PC-9 (cell line): ENCODE measurements around the gene MOSPD3. TPM values are rescaled to one million over a fixed set of nuclear protein-coding genes. Genes with fewer than 3 reads are reported as not detected.
A peak's percentile ranks its signal among the peaks of the same experiment; 100 is the strongest.

Experiments
- BruUV-seq: library from RNA; stranded (reverse); fragments of 400-500 nt; replicated peaks from 2 replicates; lab custom pipeline; 2021; lab: Mats Ljungman, UMichigan
- CTCF ChIA-PET: fragments of 300-600 bp; sonication (Branson Sonifier 250); formaldehyde crosslinking; loops from one replicate; lab custom pipeline; 2022; ENCODE audit warnings: antibody characterized with exemption; lab: Charles Lee
- POLR2A ChIA-PET: fragments of 300-600 bp; sonication (Branson Sonifier 250); formaldehyde crosslinking; loops from one replicate; lab custom pipeline; 2022; ENCODE audit warnings: antibody characterized with exemption; ENCODE audit not compliant: unreplicated experiment; lab: Charles Lee
- DNase-seq, 2 experiments: peaks; one replicate each; pipeline versions ENCODE4 v3.0.0 to v3.0.0-alpha.2; 2015 to 2022; ENCODE audit warnings: mixed read lengths in 1 of 2
- H2AFZ ChIP-seq: fragments of 200-600 bp; sonication (generic); 2 replicates; pipeline ENCODE4 v1.8.1; 2017; ENCODE audit warnings: antibody characterized with exemption
- H3F3A ChIP-seq: fragments of 200-600 bp; sonication (generic); 2 replicates; pipeline ENCODE4 v1.8.1; 2017; ENCODE audit warnings: antibody characterized with exemption, mild to moderate bottlenecking, low read depth; ENCODE audit not compliant: insufficient read depth
- H3K27ac ChIP-seq: fragments of 200-600 bp; sonication (generic); 2 replicates; pipeline ENCODE4 v1.6.1; 2016; ENCODE audit warnings: mixed run types
- H3K27me3 ChIP-seq: fragments of 200-600 bp; sonication (generic); 2 replicates; pipeline ENCODE4 v1.6.1; 2016; ENCODE audit warnings: low read depth, mixed run types; ENCODE audit not compliant: insufficient read depth
- H3K36me3 ChIP-seq: fragments of 200-600 bp; sonication (generic); 2 replicates; pipeline ENCODE4 v1.6.1; 2016; ENCODE audit warnings: low read depth, mixed run types
- H3K4me1 ChIP-seq: fragments of 200-600 bp; sonication (generic); replicated peaks from 2 replicates; pipeline ENCODE4 v1.6.1; 2016; ENCODE audit warnings: mixed run types; ENCODE audit not compliant: insufficient read depth
- H3K4me2 ChIP-seq: fragments of 200-600 bp; sonication (generic); 2 replicates; pipeline ENCODE4 v1.6.1; 2017; ENCODE audit warnings: mixed run types
- H3K4me3 ChIP-seq: fragments of 200-600 bp; sonication (generic); 2 replicates; pipeline ENCODE4 v1.6.1; 2016; ENCODE audit warnings: mixed run types
- H3K79me2 ChIP-seq: fragments of 200-600 bp; sonication (generic); 2 replicates; pipeline ENCODE4 v1.6.1; 2017; ENCODE audit warnings: low read depth, mixed run types
- H3K9me2 ChIP-seq: fragments of 200-600 bp; sonication (generic); 2 replicates; pipeline ENCODE4 v1.8.1; 2017; ENCODE audit warnings: mild to moderate bottlenecking; ENCODE audit not compliant: insufficient read depth
- H3K9me3 ChIP-seq: fragments of 200-600 bp; sonication (generic); 2 replicates; pipeline ENCODE4 v1.8.1; 2016; ENCODE audit warnings: low read depth; ENCODE audit not compliant: insufficient read depth
- H4K20me1 ChIP-seq: fragments of 200-600 bp; sonication (generic); 2 replicates; pipeline ENCODE4 v1.8.1; 2017; ENCODE audit not compliant: insufficient read depth
- CTCF ChIP-seq: fragments of 200-600 bp; sonication (generic); conservative IDR thresholded peaks from 2 replicates; pipeline ENCODE4 v1.6.1; 2017; ENCODE audit warnings: mixed run types, antibody characterized with exemption, mild to moderate bottlenecking, moderate library complexity
- EZH2 ChIP-seq: fragments of 200-600 bp; sonication (generic); IDR thresholded peaks from 2 replicates; pipeline ENCODE4 v1.8.0; 2017; ENCODE audit warnings: antibody characterized with exemption, low read depth
- intact Hi-C: fragments of 100-400 bp; cut with micrococcal nuclease; formaldehyde crosslinking; loops from one replicate; pipeline ENCODE4 v1.10.0; 2022; ENCODE audit not compliant: unreplicated experiment
- total RNA-seq: library from RNA; stranded (reverse); gene quantifications from 2 replicates; pipeline ENCODE4 v1.2.3, GENCODE V29; 2021

The MOSPD3 gene
- total RNA-seq, 1 experiment from 2014 or later, result 38.1 TPM

GRCh38 chr7:100630066-100630465 is 17.7 kb downstream of the MOSPD3 start:
- no TSS peak for BruUV-seq
- no peaks in the 10 kb centered on the region for H4K20me1 ChIP-seq
- H2AFZ ChIP-seq, result no peak overlapping the region
- H3K27ac ChIP-seq, result no peak overlapping the region
- H3K36me3 ChIP-seq, result no peaks in the 10 kb centered on the region
- H3F3A ChIP-seq, result peaks cover 21% of the 10 kb centered on the region; the same call in 1 of the 2 replicates
- DNase-seq, result no peak
- intact Hi-C loops, result no loop called here
- TF ChIP-seq CTCF (no peak), EZH2 (no peak)
- H3K4me1 ChIP-seq, result peaks cover 9% of the 10 kb centered on the region; the same call in 1 of the 2 replicates
- H3K9me2 ChIP-seq, result no peaks in the 10 kb centered on the region
- no peaks in the 10 kb centered on the region for H3K27me3 ChIP-seq
- CTCF ChIA-PET, result interaction anchor here (0.5 to 0.7 kb wide), 4 partner anchors 8 to 269 kb away, joined by 3 to 11 read pairs (median 8); partner anchors contain the start of genes FBXO24 and LRCH4
- POLR2A ChIA-PET, result no interaction called here
- H3K4me2 ChIP-seq, result no peak overlapping the region
- H3K9me3 ChIP-seq, result no peaks in the 10 kb centered on the region
- no peaks in the 10 kb centered on the region for H3K79me2 ChIP-seq
- no peak overlapping the region for H3K4me3 ChIP-seq

GRCh38 chr7:100632951-100633717 is 20.8 kb downstream of the MOSPD3 start:
- Histone ChIP-seq H3K4me1 (no peaks in the 10 kb centered on the region), H3F3A (peaks cover 17% of the 10 kb centered on the region), H3K27ac (no peak overlapping the region), H3K4me2 (peak overlapping the region; percentile 96), H3K27me3 (no peaks in the 10 kb centered on the region), H3K79me2 (no peaks in the 10 kb centered on the region), H3K9me3 (no peaks in the 10 kb centered on the region), H3K9me2 (no peaks in the 10 kb centered on the region), H2AFZ (peak overlapping the region; percentile 99), H3K4me3 (peak overlapping the region; percentile 65), H4K20me1 (no peaks in the 10 kb centered on the region), H3K36me3 (no peaks in the 10 kb centered on the region)
- no TSS peak for BruUV-seq
- intact Hi-C loops, result no loop called here
- ChIA-PET CTCF (interaction anchor here (0.6 to 1.4 kb wide), 4 partner anchors 21 to 92 kb away, joined by 3 to 7 read pairs (median 4); partner anchors contain the start of gene MOSPD3), POLR2A (interaction anchor here (0.6 to 1.2 kb wide), 7 partner anchors 21 to 495 kb away, joined by 3 to 22 read pairs (median 8); partner anchors contain the start of genes GNB2 and MOSPD3)
- DNase-seq, result peak in 1 of 2 experiments; percentile 73
- peak; percentile 68 for TF ChIP-seq CTCF
- TF ChIP-seq EZH2, result no peak

GRCh38 chr7:100639995-100640516 is 27.7 kb downstream of the MOSPD3 start:
- H3K27me3 ChIP-seq, result no peaks in the 10 kb centered on the region
- H4K20me1 ChIP-seq, result no peaks in the 10 kb centered on the region
- no peaks in the 10 kb centered on the region for H3K4me1 ChIP-seq
- no peak overlapping the region for H3K4me2 ChIP-seq
- ChIA-PET POLR2A (no interaction called here), CTCF (interaction anchor here (0.6 kb wide), 1 partner anchor 187 kb away, joined by 9 read pairs; the partner anchor contains the start of gene EPHB4)
- BruUV-seq, result no TSS peak
- H2AFZ ChIP-seq, result no peak overlapping the region
- H3K4me3 ChIP-seq, result no peak overlapping the region
- H3K9me3 ChIP-seq, result no peaks in the 10 kb centered on the region
- H3K79me2 ChIP-seq, result no peaks in the 10 kb centered on the region
- intact Hi-C loops, result no loop called here
- H3F3A ChIP-seq, result peaks cover 11% of the 10 kb centered on the region
- no peak for DNase-seq
- TF ChIP-seq EZH2 (no peak), CTCF (no peak)
- H3K9me2 ChIP-seq, result no peaks in the 10 kb centered on the region
- no peaks in the 10 kb centered on the region for H3K36me3 ChIP-seq
- no peak overlapping the region for H3K27ac ChIP-seq
